Ovary (tissue), 9 donors: ENCODE results near the gene SETD2. TPM values are rescaled to one million over a fixed set of nuclear protein-coding genes. Genes with fewer than 3 reads are reported as not detected.
"Not testable (repeated sequence)": the region's sequence is repeated elsewhere in the genome, so short reads cannot be mapped to it uniquely, and the experiment has no call there.

Experiments used
- DNase-seq, 5 donors: peaks; one replicate each; pipeline ENCODE4 v3.0.0-alpha.2; 2019 to 2020
- H3K27ac ChIP-seq, 2 donors: fragments of 200-600 bp; one replicate each; pipeline versions ENCODE4 v1.5.1 to v1.8.0; 2019 to 2022
- H3K27me3 ChIP-seq: fragments of 200-600 bp; one replicate; pipeline ENCODE4 v1.8.0; 2022
- H3K36me3 ChIP-seq: fragments of 200-600 bp; sonication (generic); one replicate; pipeline ENCODE4 v1.5.1; 2019
- H3K4me1 ChIP-seq: one replicate; pipeline ENCODE4 v1.8.1; 2013; ENCODE audit warnings: mild to moderate bottlenecking, moderate library complexity; ENCODE audit not compliant: insufficient read depth
- H3K4me3 ChIP-seq: fragments of 200-600 bp; sonication (generic); one replicate; pipeline ENCODE4 v1.5.1; 2017
- H3K9me3 ChIP-seq, 2 donors: fragments of 200-600 bp in 1 of 2; sonication (generic) in 1 of 2; one replicate each; pipeline versions ENCODE4 v1.5.1 to v1.8.1; 2013 to 2019; ENCODE audit warnings: mild to moderate bottlenecking in 1 of 2, moderate library complexity in 1 of 2
- CTCF ChIP-seq, 3 donors: fragments of 450-650 bp in 2 of 3; fragments of 200-600 bp in 1 of 3; IDR thresholded peaks; one replicate each; pipeline versions ENCODE4 v1.5.1 to v1.8.0; 2016 to 2022; ENCODE audit warnings: antibody characterized with exemption in 3 of 3, mild to moderate bottlenecking in 1 of 3
- EP300 ChIP-seq: sonication (generic); formaldehyde crosslinking; IDR thresholded peaks from one replicate; pipeline ENCODE4 v1.6.1; 2017; ENCODE audit warnings: antibody characterized with exemption
- POLR2A ChIP-seq: fragments of 450-650 bp; IDR thresholded peaks from one replicate; pipeline ENCODE4 v1.6.1; 2017; ENCODE audit warnings: antibody characterized with exemption, mild to moderate bottlenecking, moderate library complexity
- WGBS, 3 donors: extraction: QIAGEN DNeasy Blood & Tissue Kit in 1 of 3; methylation state at CpG; one replicate each; pipeline versions ENCODE4 v1.1.5 to v1.1.7; 2013 to 2017; 5-methylcytosine and 5-hydroxymethylcytosine counted together
- intact Hi-C, 4 donors: fragments of 100-400 bp; cut with DNase I; formaldehyde crosslinking; loops; one replicate each; pipeline versions ENCODE4 v1.11.0 to v1.15.1; 2022 to 2023
- polyA plus RNA-seq, 2 donors: library from polyadenylated mRNA; stranded (reverse); fragments of 200-250 nt in 1 of 2; fragments of 350-450 nt in 1 of 2; fragmentation: Illumina TruSeq in 1 of 2; extraction: RNeasy Lipid Tissue Mini Kit (QIAGEN cat#74804) in 1 of 2; gene quantifications; one replicate each; pipeline ENCODE4 v1.2.3, GENCODE V29; 2013 to 2014
- total RNA-seq, 7 donors: library from RNA; depleted of rRNA in 2 of 7; stranded (reverse); fragments of >200 nt in 2 of 7; fragmentation: NEBNext Ultra II Directional in 3 of 7; extraction: Animal tissue kit (Norgen Biotek cat#: 25700) in 3 of 7; gene quantifications; one replicate each; pipeline versions ENCODE4 v1.1.0 to v1.2.4, GENCODE V29; 2016 to 2023
- donor health status: DM: no; HTN: no; CAD: no; lungs with moderate emphysema.
- donor health status: DM: no; HTN: no; CAD: no.
- donor health status: Bipolar disorder and iron deficiency.
- donor health status: DM: yes; HTN: yes; CAD: no.
- donor health status: DM: no; HTN: no; CAD: no.
- donor health status: DM: yes; HTN: yes; CAD: no.

SETD2 gene
- total and polyA plus RNA-seq, 9 donors, result 22.9 to 62.9 (median 49.2) TPM

GRCh38 chr3:47047673-47048072 lies 116.2 kb downstream of the SETD2 start:
- Histone ChIP-seq H3K27me3 (no peaks in the 10 kb centered on the region), H3K36me3 (no peaks in the 10 kb centered on the region), H3K27ac (no peak overlapping the region), H3K9me3 (no peaks in the 10 kb centered on the region), H3K4me1 (no peaks in the 10 kb centered on the region), H3K4me3 (no peak overlapping the region)
- no peak for DNase-seq
- no peak for TF ChIP-seq POLR2A
- TF ChIP-seq CTCF (IDR thresholded peaks at IDR 0.05), result no peak
- no peak for TF ChIP-seq EP300
- intact Hi-C loops, result no loop called here

- no peak for DNase-seq
- H3K36me3 ChIP-seq, result no peaks in the 10 kb centered on the region
- no peak overlapping the region for H3K27ac ChIP-seq
- intact Hi-C loops, result no loop called here
- no peak for TF ChIP-seq EP300
- no peak for TF ChIP-seq POLR2A
- TF ChIP-seq CTCF (IDR thresholded peaks at IDR 0.05), result no peak
- no peaks in the 10 kb centered on the region for H3K27me3 ChIP-seq
- no peak overlapping the region for H3K4me3 ChIP-seq
- H3K9me3 ChIP-seq, result no peaks in the 10 kb centered on the region
- H3K4me1 ChIP-seq, result no peaks in the 10 kb centered on the region
These were observed 116.8 kb downstream of the SETD2 start for GRCh38 chr3:47047069-47047468.

- Histone ChIP-seq H3K4me1 (peaks cover 2% of the 10 kb centered on the region), H3K27ac (no peak overlapping the region), H3K36me3 (no peaks in the 10 kb centered on the region), H3K4me3 (no peak overlapping the region), H3K9me3 (no peaks in the 10 kb centered on the region), H3K27me3 (no peaks in the 10 kb centered on the region)
- intact Hi-C loops, result no loop called here
- DNase-seq, result no peak
- 79 to 87% (median 82%) methylated on average over 5 of the region's 5 CpGs for WGBS, 3 donors
- TF ChIP-seq EP300 (no peak), CTCF (IDR thresholded peaks at IDR 0.05) (no peak), POLR2A (no peak)
These were observed 121.6 kb downstream of the SETD2 start for GRCh38 chr3:47042231-47042791.

GRCh38 chr3:47041114-47041513 lies 122.8 kb downstream of the SETD2 start:
- peaks cover 3% of the 10 kb centered on the region for H3K4me1 ChIP-seq
- H3K36me3 ChIP-seq, result no peaks in the 10 kb centered on the region
- H3K27ac ChIP-seq, result no peak overlapping the region
- H3K9me3 ChIP-seq, result no peaks in the 10 kb centered on the region
- no peak for DNase-seq
- H3K27me3 ChIP-seq, result no peaks in the 10 kb centered on the region
- intact Hi-C loops, result no loop called here
- WGBS, 3 donors, result 81 to 86% (median 83%) methylated on average over 3 of the region's 3 CpGs
- no peak overlapping the region for H3K4me3 ChIP-seq
- TF ChIP-seq EP300 (no peak), POLR2A (no peak), CTCF (IDR thresholded peaks at IDR 0.05) (no peak)

GRCh38 chr3:47037302-47037701 lies 126.6 kb downstream of the SETD2 start:
- intact Hi-C loops, result not testable (repeated sequence)

More at GRCh38 chr3:47037302-47037701, 126.6 kb downstream of the SETD2 start:
- DNase-seq, H3K36me3 ChIP-seq, H3K4me3 ChIP-seq, H3K4me1 ChIP-seq, H3K9me3 ChIP-seq, H3K27ac ChIP-seq, H3K27me3 ChIP-seq: not testable (repeated sequence)
- 82 to 94% (median 92%) methylated on average over 6 of the region's 6 CpGs for WGBS, 3 donors
